NB4 (cell line): ENCODE measurements around the gene OSBPL9.

Source experiments
- DNase-seq: peaks from one replicate; pipeline ENCODE4 v3.0.0; 2010; ENCODE audit warnings: low read depth
- H3K4me3 ChIP-seq: one replicate; pipeline ENCODE4 v1.5.1; 2011; ENCODE audit warnings: mild to moderate bottlenecking, low read depth, low read length, moderate library complexity
- CTCF ChIP-seq: IDR thresholded peaks from one replicate; pipeline ENCODE4 v1.5.1; 2012; ENCODE audit warnings: low read depth, low read length
- MAX ChIP-seq: IDR thresholded peaks from 2 replicates; pipeline ENCODE4 v1.6.1; 2011; ENCODE audit warnings: low read depth, low read length
- MYC ChIP-seq: IDR thresholded peaks from 2 replicates; pipeline ENCODE4 v1.6.1; 2011; ENCODE audit warnings: low read depth, low read length
- POLR2A ChIP-seq: IDR thresholded peaks from 2 replicates; pipeline ENCODE4 v1.6.1; 2011; ENCODE audit warnings: mild to moderate bottlenecking; ENCODE audit not compliant: insufficient read length; ENCODE audit errors: extremely low read depth

OSBPL9 gene

DNA sequence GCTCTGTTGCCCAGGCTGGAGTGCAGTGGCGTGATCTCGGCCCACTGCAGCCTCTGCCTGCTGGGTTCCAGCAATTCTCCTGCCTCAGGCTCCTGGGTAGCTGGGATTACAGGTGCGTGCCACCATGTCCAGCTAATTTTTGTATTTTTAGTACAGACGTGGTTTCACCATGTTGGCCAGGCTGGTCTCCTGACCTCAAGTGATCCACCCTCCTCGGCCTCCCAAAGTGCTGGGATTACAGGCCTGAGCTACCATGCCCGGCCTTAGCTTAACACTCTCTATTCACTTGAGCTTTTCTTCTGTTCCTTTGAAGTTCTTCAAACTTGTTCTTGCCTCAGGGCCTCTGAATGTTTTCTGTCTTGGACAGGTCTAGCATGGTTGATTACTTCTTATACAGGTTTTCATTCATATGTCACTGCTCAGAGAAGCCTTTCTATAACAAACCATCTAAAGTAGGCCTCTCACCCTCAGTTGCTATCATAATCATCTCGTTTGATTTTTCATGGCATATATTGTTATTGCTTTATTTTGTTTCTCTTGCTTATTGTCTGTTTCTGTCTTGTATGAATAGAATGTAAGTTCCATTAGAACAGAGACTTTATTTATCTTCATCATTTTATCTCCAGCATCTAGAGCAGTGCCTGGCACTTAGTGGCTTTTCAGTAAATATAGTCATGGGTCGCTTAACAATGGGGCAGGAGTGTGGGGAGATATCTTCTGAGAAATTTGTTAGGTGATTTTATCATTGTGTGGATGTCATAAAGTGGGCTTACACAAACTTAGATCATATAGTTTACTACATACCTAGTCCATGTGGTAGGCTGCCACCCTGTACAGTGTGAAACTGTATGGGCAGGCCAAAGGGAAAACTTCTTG is 12.1 kb downstream of the OSBPL9 start:
- no peak for TF ChIP-seq POLR2A
- TF ChIP-seq CTCF = no peak
- TF ChIP-seq MYC = no peak
- TF ChIP-seq MAX = no peak
- no peak overlapping the region for H3K4me3 ChIP-seq
- no peak for DNase-seq

- no peak for DNase-seq
- H3K4me3 ChIP-seq = no peak overlapping the region
- no peak for TF ChIP-seq CTCF
- TF ChIP-seq MAX = no peak
- TF ChIP-seq POLR2A = no peak
- no peak for TF ChIP-seq MYC
These were observed 13.0 kb downstream of the OSBPL9 start for GRCh38 chr1:51629918-51630317.

DNA sequence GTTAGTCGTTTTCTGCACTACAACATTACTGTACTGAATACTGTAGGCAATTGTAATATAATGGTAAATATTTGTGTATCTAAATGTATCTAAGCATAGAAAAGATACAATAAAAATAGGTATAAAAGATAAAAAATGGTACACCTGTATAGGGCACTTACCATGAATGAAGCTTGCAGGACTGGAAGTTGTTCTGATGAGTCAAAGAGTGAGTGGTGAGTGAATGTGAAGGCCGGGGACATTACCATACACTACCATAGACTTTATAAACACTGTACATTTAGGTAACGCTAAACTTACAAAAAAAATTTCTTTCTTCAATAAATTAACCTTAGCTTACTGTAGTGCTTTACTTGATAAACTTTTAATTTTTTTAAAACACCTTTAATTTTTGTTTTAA is 13.5 kb downstream of the OSBPL9 start:
- no peak for TF ChIP-seq CTCF
- no peak for TF ChIP-seq MAX
- TF ChIP-seq POLR2A = no peak
- no peak for TF ChIP-seq MYC
- no peak overlapping the region for H3K4me3 ChIP-seq
- DNase-seq = no peak

DNA sequence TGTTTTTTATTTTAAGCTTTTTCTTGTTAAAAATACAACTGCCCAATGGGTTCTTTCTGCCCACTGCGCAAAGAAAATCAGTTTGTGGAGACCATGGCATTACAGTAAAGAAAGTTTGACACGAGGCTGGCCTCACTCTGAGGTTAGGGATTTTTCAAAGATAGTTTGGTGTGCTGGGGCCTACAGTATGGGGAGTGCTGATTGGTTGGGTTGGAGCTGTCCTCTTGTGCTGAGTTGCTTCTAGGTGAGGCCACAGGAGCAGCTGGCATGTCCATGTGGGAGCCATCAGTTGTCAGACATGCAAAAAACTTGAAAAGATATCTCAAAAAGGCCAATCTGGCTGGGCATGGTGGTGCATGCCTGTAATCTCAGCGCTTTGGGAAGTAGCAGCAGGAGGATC is 14.0 kb downstream of the OSBPL9 start:
- H3K4me3 ChIP-seq = no peak overlapping the region
- no peak for DNase-seq
- TF ChIP-seq MYC = no peak

GRCh38 chr1:51631747-51632146 is 14.9 kb downstream of the OSBPL9 start:
- TF ChIP-seq POLR2A (no peak), MYC (no peak), CTCF (no peak), MAX (no peak)
- H3K4me3 ChIP-seq = no peak overlapping the region
- DNase-seq = no peak

GRCh38 chr1:51634618-51635017 is 17.7 kb downstream of the OSBPL9 start:
- no peak overlapping the region for H3K4me3 ChIP-seq
- no peak for DNase-seq
- TF ChIP-seq POLR2A (no peak), CTCF (no peak), MAX (no peak), MYC (no peak)
